GM23248 (cell line): ENCODE results near the gene HSPA1B.
"Not testable (repeated sequence)": the region's sequence is repeated elsewhere in the genome, so short reads cannot be mapped to it uniquely, and the experiment has no call there.

Experiments
- EZH2 ChIP-seq: fragments of 200-600 bp; sonication (generic); IDR thresholded peaks from 2 replicates; pipeline ENCODE4 v1.6.1; 2018; ENCODE audit warnings: antibody characterized with exemption, mild to moderate bottlenecking; ENCODE audit not compliant: insufficient read depth, poor library complexity, severe bottlenecking
- EZH2phosphoT487 ChIP-seq: fragments of 200-600 bp; sonication (generic); IDR thresholded peaks from 2 replicates; pipeline ENCODE4 v1.6.1; 2018; ENCODE audit warnings: antibody characterized with exemption, moderate library complexity, mild to moderate bottlenecking, low read depth; ENCODE audit not compliant: insufficient read depth

GRCh38 chr6:31851980-31852718 lies 24.6 kb downstream of the HSPA1B start:
- not testable (repeated sequence) for TF ChIP-seq EZH2phosphoT487, EZH2
